Measurements from ENCODE around the gene JAKMIP1.

Gene JAKMIP1

GRCh38 chr4:6199422-6199921, 877 bp downstream of the JAKMIP1 start:
- peak; percentile 28 to 32 for DNase-seq

DNA sequence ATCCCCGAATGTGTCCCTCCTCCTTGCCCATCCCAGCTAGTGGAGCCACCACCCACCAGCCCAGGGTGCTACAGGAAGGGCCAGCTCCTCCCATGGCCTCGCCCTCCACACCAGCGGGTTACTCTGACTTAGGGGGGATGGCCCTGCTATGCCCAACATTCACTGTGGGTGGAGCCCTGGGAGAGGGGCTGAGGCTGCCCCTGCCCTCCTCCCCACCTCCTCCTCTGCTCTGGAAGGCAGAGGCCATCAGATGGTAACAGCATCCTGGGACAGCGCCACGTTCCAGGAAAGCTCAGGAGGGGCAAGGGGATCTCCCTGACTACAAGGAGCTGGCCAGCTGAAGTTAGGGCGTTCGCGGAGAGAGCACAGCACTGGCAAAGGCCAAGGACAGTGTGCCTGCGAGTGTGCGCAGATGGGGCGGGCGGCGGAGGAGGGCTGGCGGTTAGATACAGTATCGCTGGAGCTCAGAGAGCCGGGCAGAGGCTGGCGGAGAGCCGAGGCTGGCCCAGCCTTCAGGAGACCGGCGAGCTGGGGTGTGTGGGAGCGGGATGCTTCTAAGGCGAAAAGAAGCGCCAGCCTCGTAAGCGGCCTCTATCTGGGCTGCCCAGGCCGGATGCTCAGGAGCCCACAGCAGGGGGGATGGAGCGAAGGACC, 1.5 kb downstream of the JAKMIP1 start:
- peak; percentile 22 to 33 for DNase-seq

- DNase-seq = peak; percentile 63 to 69
Measured at GRCh38 chr4:6198278-6198677, 2.1 kb downstream of the JAKMIP1 start.

GRCh38 chr4:6197433-6198174, 2.7 kb downstream of the JAKMIP1 start:
- DNase-seq = no peak

- no peak for DNase-seq
Measured at GRCh38 chr4:6196871-6197270, 3.5 kb downstream of the JAKMIP1 start.

DNA sequence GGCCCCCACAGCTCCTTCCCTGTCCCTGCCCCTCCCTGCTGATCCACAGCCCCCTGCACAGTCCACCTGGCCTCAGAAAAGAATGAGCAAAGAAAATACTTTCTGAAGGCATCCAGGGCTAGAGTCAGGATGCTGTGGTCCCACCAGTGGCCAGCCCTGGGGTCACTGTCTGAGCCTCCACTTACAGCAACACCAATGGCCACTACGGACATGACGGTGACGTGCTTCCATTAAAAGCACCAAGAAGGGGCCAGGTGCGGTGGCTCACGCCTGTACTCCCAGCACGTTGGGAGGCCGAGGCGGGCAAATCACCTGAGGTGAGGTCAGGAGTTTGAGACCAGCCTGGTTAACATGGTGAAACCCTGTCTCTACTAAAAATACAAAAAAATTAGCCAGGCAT, 4.0 kb downstream of the JAKMIP1 start:
- DNase-seq = no peak

DNA sequence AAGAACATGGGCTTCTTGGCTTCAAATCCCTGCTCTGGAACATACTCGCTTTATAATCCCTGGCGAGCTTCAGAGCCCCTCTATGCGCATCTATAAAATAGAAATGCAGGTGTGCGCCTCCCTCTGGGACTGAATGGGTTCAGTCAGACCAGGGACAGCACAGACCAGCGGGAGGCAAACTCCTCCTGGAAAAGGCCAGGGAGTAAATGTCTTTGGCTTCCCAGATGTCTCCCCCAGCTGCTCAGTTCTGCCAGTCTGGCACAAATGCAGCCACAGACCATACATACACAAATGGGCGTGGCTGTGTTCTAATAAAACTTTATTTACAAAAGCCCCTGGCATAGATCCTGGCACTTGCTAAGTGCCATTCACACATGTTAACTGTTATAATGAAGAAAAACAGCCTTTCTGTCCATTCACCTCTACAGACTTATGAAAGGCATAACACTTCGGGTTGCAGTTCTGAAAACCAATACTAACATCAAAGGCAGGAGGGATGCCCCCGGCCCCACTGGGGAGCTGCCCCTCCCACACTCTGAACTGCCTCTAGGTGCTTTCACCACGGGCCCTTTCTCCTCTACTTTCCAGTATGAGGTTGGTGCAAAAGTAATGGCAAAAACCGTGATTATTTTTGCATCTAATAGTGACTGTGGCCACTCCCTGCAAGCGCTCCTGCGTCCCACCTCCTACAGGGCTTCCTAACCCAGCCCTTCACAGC, 4.6 kb downstream of the JAKMIP1 start:
- no peak for DNase-seq

DNA sequence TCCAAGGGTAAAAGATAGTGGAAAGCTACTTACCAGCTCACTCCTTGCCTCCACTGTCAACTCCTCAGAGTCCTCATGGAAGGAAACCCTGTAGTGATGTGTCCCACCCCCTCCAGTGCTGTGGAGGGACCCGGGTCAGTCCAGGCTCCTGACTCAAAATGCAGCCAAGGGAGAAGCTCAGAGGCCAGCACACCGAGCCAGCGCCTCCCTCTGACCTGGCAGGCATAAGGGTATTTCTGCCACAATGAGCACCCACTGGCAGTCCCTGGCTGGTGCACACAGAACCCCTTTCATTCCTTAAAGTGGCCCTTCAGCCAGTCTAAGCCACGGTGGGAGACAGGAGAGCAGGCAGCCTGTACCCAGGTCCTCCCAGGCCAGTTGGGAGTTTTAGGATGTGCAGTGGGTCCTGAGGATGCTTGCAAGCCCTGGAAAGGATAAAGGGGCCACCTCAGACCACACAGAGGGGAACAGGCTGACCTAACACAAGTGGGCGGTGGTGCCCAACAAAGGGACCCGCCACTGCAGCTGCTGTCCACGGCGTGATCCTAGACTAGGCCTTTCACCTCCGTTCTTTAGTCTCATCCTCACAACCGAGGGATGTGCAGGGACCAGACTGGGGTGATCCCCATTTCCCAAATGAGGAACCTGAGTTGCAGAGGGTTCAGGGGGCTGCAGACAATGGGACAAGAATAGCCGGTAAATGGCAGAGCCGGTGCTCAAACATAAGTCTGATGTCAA, 5.7 kb downstream of the JAKMIP1 start:
- DNase-seq = no peak

GRCh38 chr4:6193399-6193798, 7.0 kb downstream of the JAKMIP1 start:
- DNase-seq = no peak

- DNase-seq = no peak
Measured at GRCh38 chr4:6192245-6192644, 8.1 kb downstream of the JAKMIP1 start.

DNA sequence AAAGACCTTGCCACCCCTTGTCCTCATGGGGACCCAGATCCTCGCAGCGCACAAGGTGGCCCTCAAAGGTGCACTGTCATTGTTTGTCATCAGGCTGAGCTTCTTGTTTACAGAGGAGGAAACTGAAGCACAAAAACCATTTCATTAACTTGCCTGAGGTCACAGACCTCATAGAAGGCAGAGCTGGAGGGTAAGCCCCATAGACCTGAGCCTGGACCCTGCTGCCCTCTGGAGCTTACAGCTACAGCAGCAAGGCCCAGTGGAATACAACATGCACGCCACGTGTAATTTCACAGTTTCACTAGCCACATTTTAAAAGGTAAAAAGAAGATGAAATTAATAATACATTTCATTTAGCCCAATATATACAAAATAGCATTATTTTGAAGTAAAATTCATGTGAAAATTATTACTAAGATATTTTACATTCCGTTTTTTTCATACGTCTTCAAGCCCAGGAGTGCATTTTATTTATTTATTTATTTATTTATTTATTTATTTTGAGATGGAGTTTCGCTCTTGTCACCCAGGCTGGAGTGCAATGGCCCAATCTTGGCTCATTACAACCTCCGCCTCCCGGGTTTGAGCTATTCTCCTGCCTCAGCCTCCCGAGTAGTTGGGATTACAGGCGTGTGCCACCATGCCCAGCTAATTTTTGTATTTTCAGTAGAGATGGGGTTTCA, 8.8 kb downstream of the JAKMIP1 start:
- no peak for DNase-seq

DNA sequence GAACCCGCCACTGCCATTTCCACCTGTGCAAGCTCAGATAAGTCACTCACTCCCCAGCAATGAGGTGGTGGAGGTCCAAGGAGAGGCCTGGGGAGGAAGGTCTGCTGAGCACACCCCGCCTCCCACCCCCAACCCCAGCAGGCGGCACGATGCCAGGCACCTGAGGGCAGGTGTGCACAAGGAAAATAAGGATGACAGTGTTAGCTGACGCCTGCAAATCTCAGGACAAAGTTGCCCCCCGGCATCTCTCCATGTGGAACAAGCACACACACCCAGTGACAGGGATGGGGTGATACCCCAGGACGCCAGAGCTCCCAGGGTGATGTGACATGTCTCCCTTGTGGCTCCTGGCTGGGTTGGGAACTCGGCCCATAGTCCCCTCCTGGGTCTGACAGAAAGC, 9.9 kb downstream of the JAKMIP1 start:
- no peak for DNase-seq

DNA sequence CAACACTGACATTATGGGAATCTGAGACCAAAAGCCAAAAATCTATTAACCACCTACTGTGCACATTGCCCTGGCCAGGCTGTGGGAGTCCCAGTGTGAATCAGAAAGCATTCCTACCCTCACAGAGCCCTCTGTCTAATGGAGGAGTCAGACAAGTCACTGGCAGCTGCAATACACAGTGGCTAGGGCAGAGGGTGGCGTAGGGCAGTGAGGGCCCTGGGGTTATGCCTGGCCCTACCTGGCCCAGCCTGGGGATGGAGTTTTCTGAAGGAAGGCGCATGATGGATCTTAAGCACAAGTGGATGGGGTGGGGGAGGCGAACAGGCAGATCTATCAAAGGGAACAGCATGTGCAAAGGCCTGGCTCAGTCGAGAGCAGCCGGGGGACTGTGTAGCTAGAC, 10.8 kb downstream of the JAKMIP1 start:
- DNase-seq = no peak

GRCh38 chr4:6188687-6189305, 11.6 kb downstream of the JAKMIP1 start:
- no peak for DNase-seq

DNA sequence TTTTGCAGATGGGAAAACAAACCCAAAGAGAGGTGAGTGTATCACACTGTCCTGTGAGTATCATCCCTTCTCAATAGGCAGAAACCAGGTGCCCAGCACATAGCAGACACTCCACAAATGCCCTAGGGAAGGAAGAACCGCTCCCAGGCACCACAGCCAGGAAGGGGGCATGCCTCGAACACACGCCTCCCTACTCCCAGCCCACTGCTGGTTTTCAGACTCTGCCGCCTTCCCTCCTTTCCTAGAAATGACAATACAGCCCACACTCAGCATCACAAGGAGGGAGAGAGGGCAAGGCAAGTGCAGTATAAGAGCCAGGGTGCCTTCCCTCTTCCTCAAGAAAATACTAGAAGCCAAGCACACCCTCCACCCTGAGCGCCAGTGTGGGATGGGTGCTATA, 16.2 kb downstream of the JAKMIP1 start:
- DNase-seq = no peak

DNA sequence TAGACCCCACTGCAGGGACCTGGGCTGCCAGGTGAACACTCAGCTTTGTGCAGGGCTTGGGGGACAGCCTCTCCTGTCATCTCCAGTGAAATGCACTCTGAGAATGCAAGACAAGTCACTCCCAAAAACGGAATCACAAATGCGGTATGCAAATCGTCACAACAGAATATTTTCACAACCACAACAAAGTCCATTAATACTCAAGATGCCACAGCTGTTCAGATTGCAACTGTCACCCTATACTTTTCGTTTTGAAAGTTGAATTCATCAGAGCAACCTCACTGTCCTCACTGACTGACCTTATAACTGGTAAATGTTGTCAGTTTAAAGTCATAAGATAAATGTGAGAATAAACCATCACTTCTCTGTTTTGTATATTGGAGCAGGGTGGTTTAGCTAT, 16.6 kb downstream of the JAKMIP1 start:
- no peak for DNase-seq

DNA sequence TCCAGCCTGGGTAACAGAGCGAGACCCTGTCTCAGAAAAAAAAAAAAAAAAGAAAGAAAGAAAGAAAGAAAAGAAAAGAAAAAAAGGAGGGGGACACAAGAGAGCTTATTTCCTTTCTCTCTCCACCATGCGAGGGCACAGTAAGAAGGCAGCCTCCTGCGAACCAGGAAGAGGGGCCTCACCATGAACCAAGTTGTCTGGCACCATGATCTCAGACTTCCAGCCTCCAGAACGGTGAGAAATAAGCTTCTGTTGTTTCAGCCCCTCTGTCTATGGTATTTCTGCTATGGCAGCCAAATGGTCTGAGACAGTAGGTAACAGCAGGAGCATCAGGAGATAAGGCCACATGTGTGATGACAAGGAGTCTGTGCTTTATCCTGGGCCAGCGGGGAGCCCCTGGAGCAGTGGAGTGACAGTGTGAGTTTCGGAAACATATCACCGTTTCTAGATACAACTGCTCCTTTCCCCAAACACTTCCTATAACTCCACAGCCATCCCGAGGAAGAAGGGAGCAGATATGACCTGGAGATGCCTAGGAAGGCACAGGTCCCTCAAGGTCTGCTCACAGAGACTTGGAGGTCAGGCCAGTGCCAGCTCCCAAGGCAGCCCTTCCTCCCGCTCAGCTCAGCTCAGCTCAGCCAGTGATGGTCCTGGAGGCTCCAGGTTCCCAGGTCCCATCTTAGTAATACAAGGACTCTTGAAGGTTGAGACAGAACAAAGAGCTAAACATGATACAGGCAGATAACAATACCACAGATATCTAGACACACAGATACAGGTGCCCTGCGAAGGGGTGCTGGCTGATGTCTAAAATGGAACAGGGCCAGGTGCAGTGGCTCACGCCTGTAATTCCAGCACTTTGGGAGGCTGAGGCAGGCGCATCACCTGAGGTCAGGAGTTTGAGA, 17.7 kb downstream of the JAKMIP1 start:
- no peak for DNase-seq

DNA sequence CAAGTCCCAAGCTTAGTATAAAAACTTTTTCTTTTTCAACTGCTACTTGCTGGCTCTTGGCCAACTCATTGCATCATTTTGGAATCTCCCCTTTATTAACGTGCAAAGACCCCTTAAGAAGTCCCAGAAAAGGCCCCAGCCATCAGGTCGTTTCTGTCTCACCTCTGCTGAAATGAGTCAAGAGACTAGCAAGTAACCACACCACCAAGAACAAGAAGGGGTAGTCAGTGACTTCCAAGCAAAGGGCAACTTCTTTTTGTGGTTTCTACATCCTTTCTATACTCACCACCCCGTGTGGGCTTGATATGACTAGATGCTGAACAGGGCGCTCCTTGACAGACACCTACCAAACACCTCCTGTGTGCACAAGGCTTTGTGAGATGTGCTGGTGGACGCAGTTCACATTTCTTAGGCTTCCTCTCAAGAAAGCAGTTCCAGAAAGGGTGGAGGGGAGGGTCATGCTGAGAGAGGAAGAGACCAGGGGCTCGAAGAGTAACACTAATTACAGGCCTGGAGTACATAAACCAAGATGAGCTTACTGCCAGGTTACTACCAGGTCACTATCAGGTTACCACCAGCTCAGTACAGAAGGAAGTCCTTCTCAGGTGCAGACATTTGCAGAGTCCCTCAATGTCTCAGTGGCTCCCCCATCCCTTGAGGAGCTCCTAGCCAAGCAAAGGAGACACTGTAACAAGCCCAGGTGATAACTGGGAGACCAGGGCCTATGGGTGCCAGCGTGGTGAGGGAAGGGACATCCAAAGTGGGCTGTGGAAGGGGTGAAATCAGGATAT, 19.3 kb downstream of the JAKMIP1 start:
- peak; percentile 26 to 66 for DNase-seq

GRCh38 chr4:6179362-6179761, 21.0 kb downstream of the JAKMIP1 start:
- DNase-seq = no peak

DNA sequence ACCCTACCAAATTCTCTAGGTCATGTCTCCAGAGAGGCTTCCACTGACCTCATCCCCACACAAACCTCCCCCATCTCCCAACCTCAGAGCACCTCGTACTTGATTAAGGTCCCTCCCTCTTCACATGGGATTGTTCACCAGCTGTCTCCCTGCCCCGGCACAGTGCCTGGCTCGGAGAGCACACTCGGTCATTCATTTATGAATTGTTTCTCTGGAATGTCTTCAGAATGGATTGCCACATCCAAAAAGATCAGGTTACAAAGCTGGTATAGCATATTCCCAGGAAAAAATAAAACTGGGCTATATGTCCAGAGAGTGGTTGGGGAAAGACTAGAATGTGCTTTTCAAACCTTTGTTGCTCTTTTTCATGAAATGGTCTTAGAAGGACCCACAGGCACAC, 21.6 kb downstream of the JAKMIP1 start:
- DNase-seq = no peak
